Activated CD8-positive, alpha-beta memory T cell treated with anti-CD3 and anti-CD28 coated beads, Interleukin-2, amount 50 U/mL, for 4 hours (primary cell): ENCODE results near the gene SPINT2.
"Not testable (repeated sequence)": the region's sequence is repeated elsewhere in the genome, so short reads cannot be mapped to it uniquely, and the experiment has no call there.

ENCODE experiments used
- DNase-seq: peaks from one replicate; pipeline ENCODE4 v3.0.0-alpha.2; 2020

Gene SPINT2

GRCh38 chr19:38324431-38324830 lies 60.1 kb downstream of the SPINT2 start:
- no peak for DNase-seq

GRCh38 chr19:38326591-38326990 lies 62.2 kb downstream of the SPINT2 start:
- DNase-seq, result no peak

GRCh38 chr19:38329651-38330050 lies 65.3 kb downstream of the SPINT2 start:
- DNase-seq, result no peak

GRCh38 chr19:38331728-38332127 lies 67.4 kb downstream of the SPINT2 start:
- DNase-seq, result no peak

GRCh38 chr19:38333245-38333644 lies 68.9 kb downstream of the SPINT2 start:
- no peak for DNase-seq

- peak; percentile 91 for DNase-seq
Observed at GRCh38 chr19:38335949-38336637, 71.7 kb downstream of the SPINT2 start.

GRCh38 chr19:38336638-38337359 lies 72.4 kb downstream of the SPINT2 start:
- DNase-seq, result peak; percentile 94

- DNase-seq, result no peak
Observed at GRCh38 chr19:38337360-38337653, 72.9 kb downstream of the SPINT2 start.

GRCh38 chr19:38339011-38339410 lies 74.6 kb downstream of the SPINT2 start:
- not testable (repeated sequence) for DNase-seq

GRCh38 chr19:38340927-38341326 lies 76.6 kb downstream of the SPINT2 start:
- DNase-seq, result no peak
